ENCODE data around the gene JARID2.

The JARID2 gene

DNA sequence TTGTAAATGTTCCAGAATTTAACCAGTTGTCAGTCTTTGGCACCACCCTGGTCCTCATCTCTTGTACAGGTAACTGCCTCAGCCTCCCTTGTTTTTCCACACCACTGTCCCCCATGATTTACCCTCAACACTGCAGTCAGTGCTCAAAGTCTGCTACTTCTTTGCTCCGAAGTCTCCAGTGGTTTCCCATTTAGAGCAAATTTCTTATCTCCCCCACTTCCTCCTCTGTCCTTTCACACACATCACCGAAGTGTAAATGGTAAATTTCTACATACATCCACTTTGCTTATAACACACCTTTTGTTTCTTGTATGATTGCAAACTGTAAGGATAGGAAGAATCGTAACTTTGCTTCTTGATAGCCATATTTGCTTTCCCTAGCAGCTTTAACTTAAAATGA, 115.3 kb downstream of the JARID2 start:
- DNase-seq = no peak

DNA sequence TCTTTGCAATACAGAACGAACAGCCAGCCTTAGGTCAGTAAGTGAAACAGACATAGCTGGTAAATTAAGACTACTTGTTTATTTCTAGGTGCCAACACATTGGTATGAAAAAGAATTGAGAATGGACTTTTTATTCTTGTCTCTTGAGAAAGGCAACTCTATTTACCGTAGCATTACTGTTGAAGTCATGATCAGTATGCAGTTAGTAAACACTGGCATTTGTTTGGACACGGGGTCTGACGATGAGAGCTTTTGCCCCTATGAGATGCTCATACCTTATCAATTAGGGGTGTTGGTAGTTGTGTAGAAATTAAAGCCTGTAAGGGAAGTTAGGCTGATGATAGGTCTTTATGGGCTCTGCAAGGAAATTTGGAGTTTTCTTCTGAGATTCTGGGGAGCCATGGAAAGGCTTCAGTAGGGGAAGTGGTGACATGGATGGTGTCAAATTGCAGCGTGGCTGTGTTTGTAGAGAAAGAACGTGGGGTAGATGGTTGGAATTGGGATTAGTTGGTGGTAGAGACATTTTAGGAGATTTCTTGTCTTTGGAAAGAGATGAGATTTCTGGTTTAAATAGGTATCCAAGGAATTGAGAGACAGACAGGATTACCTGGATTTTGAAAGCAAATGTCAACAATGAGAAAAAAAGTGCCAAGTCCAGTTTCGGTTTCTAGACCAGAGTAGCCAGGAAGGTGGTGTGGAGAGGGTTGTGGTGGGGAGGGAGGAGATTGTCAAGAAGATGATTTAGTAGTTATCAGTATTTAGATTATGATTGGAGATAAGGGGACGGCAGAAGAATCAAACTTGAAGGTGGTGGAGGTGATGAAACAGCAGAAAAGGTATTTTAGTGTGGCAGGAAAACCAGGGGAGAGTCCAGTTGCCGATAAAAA, 116.6 kb downstream of the JARID2 start:
- no peak for DNase-seq

DNA sequence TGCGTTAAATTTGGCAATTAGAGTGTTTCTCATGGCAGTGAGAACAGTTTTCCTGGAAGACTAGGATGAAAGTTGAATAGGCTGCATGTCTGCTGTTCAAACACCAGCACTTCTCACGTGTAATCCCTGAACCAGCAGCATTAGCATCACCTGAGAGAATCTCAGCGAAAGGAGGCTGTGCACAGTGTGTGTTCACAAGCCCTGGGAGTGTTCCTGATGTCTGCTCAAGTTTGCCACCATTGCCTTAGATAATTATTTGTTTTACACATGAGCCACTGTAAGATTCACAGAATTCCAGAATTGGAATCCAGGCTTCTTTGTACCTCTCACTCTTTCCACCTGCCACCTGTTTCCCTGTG, 117.3 kb downstream of the JARID2 start:
- DNase-seq = no peak

GRCh38 chr6:15363523-15364400, 117.9 kb downstream of the JARID2 start:
- no peak for DNase-seq

GRCh38 chr6:15364401-15365037, 118.7 kb downstream of the JARID2 start:
- no peak for DNase-seq

DNA sequence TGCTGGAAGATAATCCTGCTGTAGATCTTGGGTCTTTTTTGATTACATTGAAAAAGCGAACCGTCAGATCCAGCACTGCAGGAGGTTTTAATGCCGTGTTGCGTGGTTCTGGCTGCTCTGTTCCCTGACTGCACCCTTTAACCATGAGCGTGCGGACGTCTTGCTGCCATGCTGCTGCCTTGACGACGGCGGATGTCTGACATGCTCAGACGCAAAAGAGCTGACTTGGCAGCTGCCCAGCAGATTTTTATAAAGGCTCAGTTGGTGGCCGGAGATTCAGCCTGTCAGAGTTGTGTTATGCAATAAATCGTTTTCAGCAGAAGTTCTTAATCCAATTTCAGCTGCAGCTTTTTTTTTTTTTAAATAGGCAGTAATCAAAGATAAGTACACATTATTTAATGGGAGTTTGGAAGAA, 119.4 kb downstream of the JARID2 start:
- no peak for DNase-seq

DNA sequence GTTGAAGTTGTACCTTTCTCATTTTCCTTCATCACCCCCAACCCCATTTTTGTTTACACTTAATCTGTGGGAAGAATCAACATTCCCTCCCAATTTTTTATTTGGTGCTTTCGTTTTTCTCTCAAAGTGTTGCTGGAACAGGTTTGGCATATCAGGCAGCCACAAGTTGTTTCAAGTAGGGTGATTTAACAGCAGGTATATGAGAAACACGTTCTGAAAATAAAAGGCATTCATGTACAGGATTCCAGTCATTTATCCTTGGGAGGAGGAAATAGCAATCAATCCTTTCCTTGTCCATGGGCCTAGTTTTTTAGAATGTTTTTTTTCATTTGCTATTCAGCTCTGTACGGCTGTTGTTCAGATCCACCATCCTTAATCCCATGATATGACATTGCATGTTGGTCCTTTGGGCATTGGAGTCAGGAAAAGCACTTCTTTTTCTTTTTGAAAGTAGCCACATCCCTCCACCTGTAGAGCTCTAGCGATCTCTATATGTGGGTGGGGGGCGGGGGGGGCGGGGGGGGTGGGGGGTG, 120.2 kb downstream of the JARID2 start:
- no peak for DNase-seq

DNA sequence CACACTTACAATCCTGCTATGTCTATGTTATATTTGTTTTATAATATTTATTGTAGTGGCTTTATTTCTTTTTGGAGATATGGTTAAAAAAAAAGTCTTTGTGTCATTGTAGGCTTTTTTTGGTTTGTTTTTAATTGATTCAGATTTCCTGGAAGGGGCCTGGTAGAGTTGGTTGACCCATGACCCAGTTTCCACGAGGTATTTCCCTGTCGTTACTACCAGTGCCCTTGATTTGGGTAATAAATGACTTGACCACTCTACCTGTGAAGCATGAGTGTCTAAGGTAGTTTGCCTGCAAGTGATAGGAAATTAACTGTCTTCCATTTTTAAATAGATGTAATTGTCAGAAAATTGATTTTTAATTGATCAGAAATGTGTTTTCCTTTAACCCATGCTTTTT, 121.0 kb downstream of the JARID2 start:
- no peak for DNase-seq

- no peak for DNase-seq
Measured at GRCh38 chr6:15368186-15368585, 122.3 kb downstream of the JARID2 start.

DNA sequence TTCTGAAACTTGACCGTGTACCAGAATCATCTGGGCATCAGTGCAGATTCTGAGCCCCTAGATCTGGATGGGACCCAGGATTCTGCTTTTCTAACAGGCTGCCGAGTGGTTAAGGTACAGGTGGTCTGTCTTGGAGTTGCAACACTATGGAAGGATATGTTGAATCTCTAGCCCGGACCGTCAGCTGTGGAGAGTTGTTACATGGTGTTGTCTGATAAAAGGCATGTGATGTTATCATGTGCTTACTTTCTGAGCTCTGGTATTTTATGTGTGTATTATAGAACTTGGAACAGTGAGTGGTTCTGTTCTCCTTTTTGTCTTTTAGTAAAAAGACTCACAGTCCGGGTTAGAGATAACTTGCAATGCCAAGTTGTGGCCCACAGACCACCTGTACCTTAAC, 123.0 kb downstream of the JARID2 start:
- DNase-seq = no peak

DNA sequence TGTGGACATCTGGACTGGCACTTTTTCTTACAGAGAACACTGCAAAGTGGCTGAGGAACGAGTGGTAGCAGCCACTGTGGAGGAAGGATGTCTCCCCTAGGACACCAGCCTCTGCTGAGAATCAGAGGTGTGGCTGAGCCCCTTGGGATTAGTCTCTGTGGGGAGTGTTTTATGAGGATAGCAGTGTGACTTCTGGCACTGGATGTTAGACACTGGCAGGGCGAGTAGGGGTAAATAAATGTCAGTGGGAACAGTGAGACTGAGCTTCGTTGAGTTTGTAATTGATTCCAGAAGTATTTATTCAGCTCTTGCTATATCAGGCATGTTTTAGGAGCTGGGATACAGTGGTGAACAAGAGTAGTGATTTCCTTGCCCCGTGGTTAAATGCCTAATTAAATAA, 124.0 kb downstream of the JARID2 start:
- DNase-seq = no peak

- DNase-seq = no peak
Measured at GRCh38 chr6:15370733-15371671, 125.1 kb downstream of the JARID2 start.

DNA sequence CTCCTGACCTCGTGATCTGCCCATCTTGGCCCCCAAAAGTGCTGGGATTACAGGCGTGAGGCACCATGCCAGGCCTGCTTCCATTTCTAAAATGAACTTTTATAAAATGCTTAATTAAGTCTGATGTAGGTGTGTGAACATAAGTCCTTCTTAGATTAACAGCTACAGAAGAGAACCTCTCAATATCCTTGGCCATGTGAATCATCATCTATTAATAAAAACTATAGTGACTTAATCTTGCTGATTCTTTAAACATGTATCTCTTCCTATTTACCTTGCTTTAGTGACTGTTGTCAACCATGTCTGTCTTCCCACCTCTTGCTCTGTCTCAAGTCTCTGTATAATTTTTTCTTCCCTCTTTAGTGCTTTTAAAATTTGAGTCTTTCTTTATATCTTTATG, 127.1 kb downstream of the JARID2 start:
- DNase-seq = no peak

DNA sequence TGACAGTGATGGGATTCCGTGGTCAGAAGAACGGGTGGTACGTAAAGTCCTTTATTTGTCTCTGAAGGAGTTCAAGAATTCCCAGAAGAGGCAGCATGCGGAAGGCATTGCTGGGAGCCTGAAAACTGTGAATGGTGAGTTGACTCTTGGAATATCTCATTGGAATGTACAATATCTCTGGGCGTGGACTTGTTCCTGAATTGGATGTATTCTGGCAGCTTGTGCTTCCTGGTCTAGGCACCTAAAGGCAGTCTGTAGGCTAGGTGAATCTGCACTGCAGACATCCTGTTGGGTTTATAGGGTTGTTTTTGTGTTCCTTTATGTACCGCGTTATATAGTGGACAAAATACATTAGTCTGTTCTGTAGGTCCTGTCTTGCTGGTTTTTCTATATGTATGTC, 128.2 kb downstream of the JARID2 start:
- DNase-seq = no peak

DNA sequence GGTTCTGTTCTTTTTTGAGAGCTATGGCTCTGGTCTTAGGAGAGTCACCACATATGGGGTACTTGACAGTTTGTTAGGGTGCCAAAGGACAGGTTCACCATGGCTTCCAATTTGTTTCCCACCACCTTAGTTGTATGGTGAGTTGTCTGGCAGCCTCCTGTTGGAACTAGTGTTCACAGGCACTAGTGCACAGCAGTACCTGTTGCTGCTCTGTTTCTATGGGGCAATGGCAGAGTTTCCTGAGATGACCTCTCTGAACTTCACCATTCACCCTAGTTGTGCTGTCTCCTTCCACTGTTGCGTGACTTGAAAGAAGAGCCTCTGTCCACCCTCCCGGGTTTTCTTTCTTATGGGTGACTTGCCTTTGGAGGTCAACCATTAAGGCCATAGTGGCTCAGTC, 129.1 kb downstream of the JARID2 start:
- no peak for DNase-seq

DNA sequence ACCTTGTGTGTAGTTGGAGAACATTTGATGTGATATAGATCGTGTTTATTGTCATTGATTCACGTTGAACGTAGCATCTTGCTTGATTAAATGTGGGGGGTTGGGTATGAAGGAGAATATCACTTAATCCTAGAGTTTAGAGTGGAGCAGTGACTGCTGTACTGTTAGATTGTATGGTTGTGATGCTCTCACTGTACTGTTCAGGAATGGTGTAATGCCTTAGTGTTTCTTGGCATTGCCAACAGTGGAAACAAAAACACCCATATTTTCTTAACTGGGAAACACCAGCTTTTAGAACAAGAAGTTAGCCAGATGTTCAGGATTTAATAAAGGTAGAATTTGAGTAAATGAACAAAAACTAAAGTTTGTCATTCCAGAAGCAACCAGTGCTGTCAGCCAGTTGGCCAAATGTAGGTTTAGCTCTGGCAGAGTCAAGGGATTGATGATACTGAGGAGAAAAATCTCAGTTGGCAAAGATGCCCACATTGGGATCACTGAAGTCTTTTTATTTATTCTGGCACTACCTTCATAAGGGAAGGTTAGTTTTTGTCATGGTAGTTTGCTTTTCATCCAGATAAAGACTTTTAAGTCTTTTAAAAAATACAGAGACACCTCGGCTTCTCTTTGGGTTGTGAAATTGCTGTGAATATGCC, 129.9 kb downstream of the JARID2 start:
- DNase-seq = no peak

DNA sequence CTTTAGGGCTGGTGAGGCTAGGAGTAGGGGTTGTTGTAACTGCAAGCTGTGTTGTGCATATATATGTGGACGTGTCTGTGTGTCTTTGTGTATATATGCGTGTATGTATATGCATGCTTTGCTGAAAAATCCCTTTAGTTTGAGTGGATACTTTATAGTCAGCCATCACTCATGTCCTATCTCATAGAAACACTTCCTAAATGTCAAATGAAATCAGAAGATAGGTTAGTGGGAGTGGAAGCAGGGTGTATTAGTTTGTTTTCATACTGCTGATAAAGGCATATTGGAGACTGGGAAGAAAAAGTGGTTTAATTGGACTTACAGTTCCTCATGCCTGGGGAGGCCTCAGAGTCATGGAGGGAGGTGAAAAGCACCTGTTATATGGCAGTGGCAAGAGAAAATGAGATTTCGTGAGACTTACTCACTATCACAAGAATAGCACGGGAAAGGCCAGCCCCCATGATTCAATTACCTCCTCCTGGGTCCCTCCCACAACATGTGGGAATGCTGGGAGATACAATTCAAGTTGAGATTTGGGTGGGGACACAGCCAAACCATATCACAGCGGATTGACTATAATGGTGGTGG, 131.1 kb downstream of the JARID2 start:
- no peak for DNase-seq

GRCh38 chr6:15378272-15378671, 132.4 kb downstream of the JARID2 start:
- no peak for DNase-seq

DNA sequence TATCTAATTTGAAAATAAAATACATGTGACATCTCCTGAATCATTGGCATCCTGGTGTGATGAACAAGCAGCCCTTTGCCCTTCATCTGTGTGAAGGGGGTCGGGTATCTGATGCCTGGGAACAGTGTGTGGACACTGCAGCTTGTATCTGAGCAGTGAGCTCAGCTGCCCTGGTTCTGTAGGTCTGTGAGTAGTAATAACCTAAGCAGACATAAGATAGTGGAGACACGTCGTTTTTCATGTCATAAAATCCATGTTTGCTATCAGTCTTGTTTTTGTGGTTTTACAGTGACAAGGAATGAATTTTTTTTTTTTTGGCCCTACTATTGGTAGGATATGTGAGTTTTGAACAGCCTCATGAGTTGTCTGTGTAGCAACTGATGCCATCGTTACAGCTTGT, 133.0 kb downstream of the JARID2 start:
- no peak for DNase-seq

DNA sequence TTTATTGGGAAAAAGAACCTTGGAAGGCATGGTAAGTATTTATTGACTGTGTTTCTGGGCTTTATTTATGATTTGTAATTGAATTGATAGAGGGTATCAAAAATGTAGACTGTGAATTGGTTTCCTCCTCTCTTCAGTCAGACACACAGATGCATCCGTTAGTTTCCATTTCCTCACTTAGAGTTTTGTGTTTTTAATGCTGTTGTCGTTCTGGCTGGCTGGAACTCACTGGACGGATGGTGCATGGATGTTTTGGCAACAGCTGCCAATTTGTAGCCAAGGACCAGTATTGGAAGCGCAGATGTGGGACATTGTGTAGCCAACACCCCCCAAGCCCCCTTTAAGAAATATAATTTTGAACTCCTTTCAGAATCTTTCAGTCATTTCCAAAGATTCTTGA, 134.5 kb downstream of the JARID2 start:
- no peak for DNase-seq

GRCh38 chr6:15382089-15382488, 136.2 kb downstream of the JARID2 start:
- DNase-seq = no peak

All from stimulated activated naive CD4-positive, alpha-beta T cell treated with Interleukin-2 at 50 U/mL for 16 hours (primary cell).